HCT116 (cell line): Measurements from ENCODE around the gene DISP1. TPM values are rescaled to one million over a fixed set of nuclear protein-coding genes. Genes with fewer than 3 reads are reported as not detected.

Experiments
- ATAC-seq: fragments of 200-7000 bp; cut with Tn5 transposase; 2 replicates; pipeline ENCODE4 v1.9.1; 2020; ENCODE audit warnings: mild to moderate bottlenecking, moderate library complexity
- BruUV-seq: library from RNA; stranded (reverse); fragments of 400-500 nt; replicated peaks from 2 replicates; lab custom pipeline; 2021; lab: Mats Ljungman, UMichigan
- CTCF ChIA-PET: fragments of 300-600 bp; sonication (Branson Sonifier 250); formaldehyde crosslinking; loops from one replicate; lab custom pipeline; 2021; ENCODE audit warnings: antibody characterized with exemption; lab: Charles Lee
- POLR2A ChIA-PET: fragments of 300-600, 350-600 bp; sonication (Branson Sonifier 250); formaldehyde crosslinking; loops from one replicate; lab custom pipeline; 2021; ENCODE audit warnings: antibody characterized with exemption; lab: Charles Lee
- RAD21 ChIA-PET, 2 experiments: fragments of 300-600 bp; sonication (Branson Sonifier 250); formaldehyde crosslinking; loops; one replicate each; lab custom pipeline; 2023; ENCODE audit warnings: low total read pairs in 2 of 2; ENCODE audit not compliant: uncharacterized antibody in 2 of 2, unreplicated experiment in 2 of 2, low non-redundant PET in 1 of 2; lab: Charles Lee
- DNase-seq: peaks from one replicate; pipeline ENCODE4 v3.0.0-alpha.2; 2010; ENCODE audit warnings: low read depth, low spot score
- H2AFZ ChIP-seq: fragments of 200-600 bp; shearing (Covaris generic), sonication (generic); 2 replicates; pipeline ENCODE4 v1.6.1; 2017; ENCODE audit warnings: low read depth, mixed run types, mixed read lengths, antibody characterized with exemption, low read length; ENCODE audit not compliant: poor library complexity, severe bottlenecking
- H3K27ac ChIP-seq: 2 replicates; pipeline ENCODE4 v1.5.1; 2012; ENCODE audit warnings: low read depth, low read length
- H3K27me3 ChIP-seq: fragments of 200-600 bp; sonication (generic); 2 replicates; pipeline ENCODE4 v1.6.1; 2016; ENCODE audit warnings: mixed run types, low read length, mixed read lengths; ENCODE audit not compliant: insufficient read depth
- H3K36me3 ChIP-seq, 2 experiments: fragments of 200-500 bp in 1 of 2; fragments of 200-600 bp in 1 of 2; sonication (Bioruptor generic) in 1 of 2; sonication (generic) in 1 of 2; 2 replicates each; pipeline versions ENCODE4 v1.5.1 to v1.6.1; 2014 to 2016; ENCODE audit warnings: low read length in 2 of 2, inconsistent platforms in 1 of 2, mixed read lengths in 1 of 2, mixed run types in 1 of 2; ENCODE audit not compliant: insufficient read depth in 2 of 2, control insufficient read depth in 1 of 2
- H3K4me1 ChIP-seq, 2 experiments: fragments of 200-600 bp in 1 of 2; sonication (generic) in 1 of 2; 2 replicates each; pipeline versions ENCODE4 v1.5.1 to v1.6.1; 2012 to 2017; ENCODE audit warnings: low read length in 2 of 2, inconsistent platforms in 1 of 2, mild to moderate bottlenecking in 1 of 2, mixed read lengths in 1 of 2, mixed run types in 1 of 2, moderate library complexity in 1 of 2; ENCODE audit not compliant: insufficient read depth in 2 of 2, control insufficient read depth in 1 of 2
- H3K4me2 ChIP-seq: fragments of 200-600 bp; sonication (generic); 2 replicates; pipeline ENCODE4 v1.6.1; 2017; ENCODE audit warnings: mixed run types, low read length, mixed read lengths
- H3K4me3 ChIP-seq, 2 experiments: fragments of 200-600 bp in 1 of 2; sonication (generic) in 1 of 2; replicated peaks in 1 of 2; 2 replicates each; pipeline ENCODE4 v1.5.1; 2011 to 2016; ENCODE audit warnings: low read length in 2 of 2, control low read depth in 1 of 2, low read depth in 1 of 2, mild to moderate bottlenecking in 1 of 2, mixed read lengths in 1 of 2, mixed run types in 1 of 2
- H3K79me2 ChIP-seq: fragments of 200-600 bp; sonication (generic); 2 replicates; pipeline ENCODE4 v1.6.1; 2017; ENCODE audit warnings: mild to moderate bottlenecking, mixed run types, low read length, moderate library complexity, mixed read lengths; ENCODE audit not compliant: insufficient read depth
- H3K9ac ChIP-seq: fragments of 200-600 bp; sonication (generic); 2 replicates; pipeline ENCODE4 v1.6.1; 2016; ENCODE audit warnings: low read length, mixed read lengths
- H3K9me2 ChIP-seq: fragments of 200-600 bp; sonication (generic), shearing (Covaris generic); 2 replicates; pipeline ENCODE4 v1.6.1; 2017; ENCODE audit warnings: mixed run types, mild to moderate bottlenecking, moderate library complexity; ENCODE audit not compliant: insufficient read depth
- H3K9me3 ChIP-seq, 2 experiments: fragments of 200-500 bp in 1 of 2; fragments of 200-600 bp in 1 of 2; sonication (Bioruptor generic) in 1 of 2; sonication (generic) in 1 of 2; 2 replicates each; pipeline ENCODE4 v1.6.1; 2014 to 2017; ENCODE audit warnings: low read length in 2 of 2, mixed read lengths in 2 of 2, inconsistent platforms in 1 of 2, low read depth in 1 of 2, mild to moderate bottlenecking in 1 of 2, mixed run types in 1 of 2, moderate library complexity in 1 of 2; ENCODE audit not compliant: control insufficient read depth in 1 of 2, insufficient read depth in 1 of 2
- H4K20me1 ChIP-seq: fragments of 200-600 bp; sonication (generic), shearing (Covaris generic); 2 replicates; pipeline ENCODE4 v1.6.1; 2017; ENCODE audit warnings: mixed run types, mild to moderate bottlenecking, moderate library complexity; ENCODE audit not compliant: insufficient read depth
- CBX3 ChIP-seq: IDR thresholded peaks from 2 replicates; pipeline ENCODE4 v1.6.1; 2012; ENCODE audit warnings: low read depth
- EGR1 ChIP-seq: IDR thresholded peaks from 2 replicates; pipeline ENCODE4 v1.6.1; 2012; ENCODE audit warnings: low read depth
- EZH2phosphoT487 ChIP-seq: fragments of 200-600 bp; IDR thresholded peaks from 2 replicates; pipeline ENCODE4 v1.6.1; 2018; ENCODE audit warnings: antibody characterized with exemption, borderline replicate concordance
- JUND ChIP-seq: IDR thresholded peaks from 2 replicates; pipeline ENCODE4 v1.6.1; 2012
- MAX ChIP-seq: IDR thresholded peaks from 2 replicates; pipeline ENCODE4 v1.6.1; 2012
- POLR2A ChIP-seq: IDR thresholded peaks from 2 replicates; pipeline ENCODE4 v1.7.0; 2011; ENCODE audit warnings: borderline replicate concordance; ENCODE audit not compliant: insufficient read depth, insufficient read length; ENCODE audit errors: extremely low read depth
- POLR2AphosphoS5 ChIP-seq: IDR thresholded peaks from 2 replicates; pipeline ENCODE4 v1.6.1; 2011; ENCODE audit warnings: mild to moderate bottlenecking, low read depth, low read length, moderate library complexity
- RAD21 ChIP-seq: IDR thresholded peaks from 2 replicates; pipeline ENCODE4 v1.6.1; 2012; ENCODE audit warnings: low read depth, mild to moderate bottlenecking
- SIN3A ChIP-seq: IDR thresholded peaks from 2 replicates; pipeline ENCODE4 v1.6.1; 2012; ENCODE audit warnings: low read depth
- SRF ChIP-seq: IDR thresholded peaks from 2 replicates; pipeline ENCODE4 v1.6.1; 2012; ENCODE audit warnings: low read depth
- TCF7L2 ChIP-seq: IDR thresholded peaks from 2 replicates; pipeline ENCODE4 v1.7.0; 2011; ENCODE audit warnings: borderline replicate concordance, inconsistent platforms; ENCODE audit not compliant: insufficient read depth, insufficient read length; ENCODE audit errors: extremely low read depth
- ZFX ChIP-seq: fragments of 450-650 bp; IDR thresholded peaks from 2 replicates; pipeline ENCODE4 v1.6.1; 2017
- intact Hi-C: fragments of 100-400 bp; cut with micrococcal nuclease; formaldehyde crosslinking; loops from 2 replicates; pipeline ENCODE4 v1.10.0; 2022
- total RNA-seq: library from RNA; stranded (reverse); gene quantifications from one replicate; pipeline ENCODE4 v1.2.1, GENCODE V29; 2021; ENCODE audit not compliant: unreplicated experiment
- TF ChIP-seq, protein P1 (sequence below): IDR thresholded peaks from 2 replicates; pipeline ENCODE4 v1.6.1; 2011; ENCODE audit warnings: mild to moderate bottlenecking, low read length, moderate library complexity; ENCODE audit not compliant: insufficient replicate concordance; ENCODE audit errors: extremely low read depth

DISP1 gene
- total RNA-seq, 1 experiment from 2014 or later, result 4.2 TPM

DNA sequence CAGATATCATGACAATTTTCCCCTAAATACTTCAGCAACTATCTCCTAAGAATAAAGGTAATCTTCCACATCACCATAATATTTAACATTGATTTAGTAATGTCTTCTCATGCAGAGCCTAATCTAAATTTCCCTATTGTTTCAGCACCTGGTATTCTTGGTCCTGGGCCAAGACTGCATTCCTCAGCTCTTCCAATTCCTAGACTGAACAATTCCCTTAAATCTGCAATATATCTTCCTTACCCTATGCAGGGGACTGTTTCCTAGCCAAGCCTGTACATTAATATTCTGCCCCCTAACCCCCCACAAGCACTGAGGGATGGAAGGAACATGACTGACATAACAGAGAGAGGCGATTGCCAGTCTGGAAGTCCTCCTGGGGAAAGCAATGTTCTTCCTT lies 28.7 kb upstream of the DISP1 start:
- POLR2A ChIA-PET, result no interaction called here
- DNase-seq (no peak), ATAC-seq (no peak)
- Histone ChIP-seq H3K9me3 (no peaks in the 10 kb centered on the region), H3K27ac (no peak overlapping the region), H3K9ac (no peak overlapping the region), H3K9me2 (no peaks in the 10 kb centered on the region; the same call in 1 of the 2 replicates), H3K4me2 (no peak overlapping the region), H2AFZ (no peak overlapping the region), H3K79me2 (no peaks in the 10 kb centered on the region), H3K36me3 (no peaks in the 10 kb centered on the region), H4K20me1 (no peaks in the 10 kb centered on the region), H3K4me3 (no peak overlapping the region), H3K4me1 (no peaks in the 10 kb centered on the region; a peak in 1 of 4 replicates), H3K27me3 (0 out of 2 replicates have a peak, but pooled peaks cover 3% of the 10 kb centered on the region)
- no TSS peak for BruUV-seq
- no peak for TF ChIP-seq POLR2A
- TF ChIP-seq ZFX, result no peak
- TF ChIP-seq, protein P1, sequence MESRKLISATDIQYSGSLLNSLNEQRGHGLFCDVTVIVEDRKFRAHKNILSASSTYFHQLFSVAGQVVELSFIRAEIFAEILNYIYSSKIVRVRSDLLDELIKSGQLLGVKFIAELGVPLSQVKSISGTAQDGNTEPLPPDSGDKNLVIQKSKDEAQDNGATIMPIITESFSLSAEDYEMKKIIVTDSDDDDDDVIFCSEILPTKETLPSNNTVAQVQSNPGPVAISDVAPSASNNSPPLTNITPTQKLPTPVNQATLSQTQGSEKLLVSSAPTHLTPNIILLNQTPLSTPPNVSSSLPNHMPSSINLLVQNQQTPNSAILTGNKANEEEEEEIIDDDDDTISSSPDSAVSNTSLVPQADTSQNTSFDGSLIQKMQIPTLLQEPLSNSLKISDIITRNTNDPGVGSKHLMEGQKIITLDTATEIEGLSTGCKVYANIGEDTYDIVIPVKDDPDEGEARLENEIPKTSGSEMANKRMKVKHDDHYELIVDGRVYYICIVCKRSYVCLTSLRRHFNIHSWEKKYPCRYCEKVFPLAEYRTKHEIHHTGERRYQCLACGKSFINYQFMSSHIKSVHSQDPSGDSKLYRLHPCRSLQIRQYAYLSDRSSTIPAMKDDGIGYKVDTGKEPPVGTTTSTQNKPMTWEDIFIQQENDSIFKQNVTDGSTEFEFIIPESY, result no peak
- TF ChIP-seq JUND, result no peak
- TF ChIP-seq MAX, result no peak
- TF ChIP-seq EZH2phosphoT487, result no peak
- no peak for TF ChIP-seq EGR1
- TF ChIP-seq POLR2AphosphoS5, result no peak
- TF ChIP-seq TCF7L2, result no peak
- no peak for TF ChIP-seq CBX3
- no peak for TF ChIP-seq SIN3A
- no peak for TF ChIP-seq RAD21
- TF ChIP-seq SRF, result no peak
- intact Hi-C loops, result no loop called here
- RAD21 ChIA-PET, result no interaction called here
- CTCF ChIA-PET, result no interaction called here
